GM18951 (cell line): ENCODE results near the gene GINS1.
"Not testable (repeated sequence)": the region's sequence is repeated elsewhere in the genome, so short reads cannot be mapped to it uniquely, and the experiment has no call there.

ENCODE experiments used
- POLR2A ChIP-seq: IDR thresholded peaks from 4 replicates; pipeline ENCODE4 v1.6.1; 2011; ENCODE audit warnings: mild to moderate bottlenecking; ENCODE audit not compliant: insufficient read length, insufficient read depth; ENCODE audit errors: extremely low read depth
- in situ Hi-C: fragments of 300-500 bp; cut with MboI; formaldehyde crosslinking; loops from one replicate; pipeline ENCODE4 v1.12.0; 2022; ENCODE audit warnings: low sequenced_read_pairs, mixed read lengths, inconsistent platforms; ENCODE audit not compliant: unreplicated experiment

GINS1 gene

DNA sequence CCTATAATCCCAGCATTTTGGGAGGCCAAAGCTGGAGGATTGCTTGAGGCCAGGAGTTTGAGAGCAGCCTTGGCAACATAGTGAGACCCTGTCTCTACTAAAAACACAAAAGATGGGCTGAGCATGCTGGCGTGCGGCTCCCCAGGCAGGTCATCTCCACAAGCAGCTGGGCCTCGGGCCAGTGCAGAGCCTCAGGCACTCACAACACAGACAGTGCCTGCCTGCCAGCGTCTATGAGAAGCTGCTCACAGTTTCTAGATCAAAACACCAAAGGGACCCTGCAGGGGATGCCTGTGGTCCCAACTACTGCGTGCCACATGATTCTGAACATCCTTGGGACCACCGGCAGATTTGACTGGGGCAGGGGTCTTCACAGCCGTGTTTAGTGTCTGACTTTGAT is 59.4 kb downstream of the GINS1 start:
- in situ Hi-C loops: no loop called here
- TF ChIP-seq POLR2A: no peak

DNA sequence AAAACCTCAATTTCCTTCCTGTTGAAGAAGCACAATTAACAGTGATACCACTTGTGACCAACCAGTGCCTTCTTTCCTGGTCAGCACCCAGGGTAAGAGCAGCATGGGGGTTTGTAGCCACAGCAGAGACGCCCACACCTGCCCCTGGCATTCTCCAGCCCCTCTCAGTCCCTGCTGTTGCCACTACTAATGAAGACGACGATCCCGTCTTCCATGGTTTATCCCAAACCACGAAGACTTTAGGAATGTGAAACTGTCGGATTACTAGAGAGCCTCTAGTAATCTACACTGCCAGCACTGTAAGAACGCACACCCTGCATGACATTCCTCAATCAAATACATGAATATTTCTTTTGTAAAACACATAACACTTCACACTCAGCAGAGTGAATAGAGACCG is 60.0 kb downstream of the GINS1 start:
- in situ Hi-C loops: no loop called here
- TF ChIP-seq POLR2A: no peak

DNA sequence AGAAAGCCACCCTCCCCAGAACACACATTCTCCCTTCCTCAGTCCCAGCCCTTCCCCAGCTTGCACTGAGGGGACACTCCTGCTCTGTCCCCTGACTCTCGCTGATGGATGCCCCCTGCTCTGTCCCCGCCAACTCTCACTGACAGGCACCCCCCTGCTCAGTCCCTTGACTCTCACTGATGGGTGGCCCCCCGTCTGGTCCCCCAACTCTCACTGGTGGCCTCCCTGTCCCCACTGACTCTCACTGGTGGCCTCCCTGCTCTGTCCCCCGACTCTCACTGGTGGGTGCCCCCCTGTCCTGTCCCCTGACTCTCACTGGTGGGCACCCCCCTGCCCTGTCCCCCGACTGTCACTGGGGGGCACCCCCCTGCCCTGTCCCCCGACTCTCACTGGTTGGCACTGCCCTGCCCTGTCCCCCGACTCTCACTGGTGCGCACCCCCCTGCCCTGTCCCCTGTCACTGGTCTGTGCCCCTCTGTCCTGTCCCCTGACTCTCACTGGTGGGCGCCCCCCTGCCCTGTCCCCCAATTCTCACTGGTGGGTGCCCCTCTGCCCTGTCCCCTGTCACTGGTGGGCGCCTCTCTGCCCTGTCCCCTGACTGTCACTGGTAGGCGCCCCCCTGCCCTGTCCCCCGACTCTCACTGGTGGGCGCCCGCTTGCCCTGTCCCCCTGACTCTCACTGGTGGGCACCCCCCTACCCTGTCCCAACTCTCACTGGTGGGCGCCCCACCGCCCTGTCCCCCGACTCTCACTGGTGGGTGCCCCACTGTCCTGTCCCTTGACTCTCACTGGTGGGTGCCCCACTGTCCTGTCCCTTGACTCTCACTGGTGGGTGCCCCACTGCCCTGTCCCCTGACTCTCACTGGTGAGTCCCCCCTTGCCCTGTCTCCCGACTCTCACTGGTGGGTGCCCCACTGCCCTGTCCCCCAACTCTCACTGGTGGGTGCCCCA is 60.9 kb downstream of the GINS1 start:
- no peak for TF ChIP-seq POLR2A
- in situ Hi-C loops: no loop called here

DNA sequence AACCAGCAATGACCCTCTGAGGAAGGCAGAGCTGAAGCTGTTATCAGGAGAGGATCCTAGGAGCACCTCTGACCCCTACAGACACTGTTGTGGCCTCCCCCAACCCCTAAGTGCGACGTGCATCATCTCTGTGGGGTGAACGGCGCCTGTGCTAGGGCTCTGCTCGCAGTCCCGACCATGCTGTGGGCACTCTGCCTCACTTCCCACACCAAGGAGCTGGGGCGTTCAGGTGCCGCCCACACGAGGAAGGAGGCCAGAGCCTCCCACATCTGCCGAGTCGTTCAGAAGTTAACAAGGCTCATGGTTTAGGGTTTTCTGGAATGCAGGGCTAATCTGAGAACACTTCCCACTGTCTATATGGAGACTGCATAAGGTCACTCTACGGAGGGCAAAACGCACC is 62.1 kb downstream of the GINS1 start:
- in situ Hi-C loops: no loop called here
- no peak for TF ChIP-seq POLR2A

DNA sequence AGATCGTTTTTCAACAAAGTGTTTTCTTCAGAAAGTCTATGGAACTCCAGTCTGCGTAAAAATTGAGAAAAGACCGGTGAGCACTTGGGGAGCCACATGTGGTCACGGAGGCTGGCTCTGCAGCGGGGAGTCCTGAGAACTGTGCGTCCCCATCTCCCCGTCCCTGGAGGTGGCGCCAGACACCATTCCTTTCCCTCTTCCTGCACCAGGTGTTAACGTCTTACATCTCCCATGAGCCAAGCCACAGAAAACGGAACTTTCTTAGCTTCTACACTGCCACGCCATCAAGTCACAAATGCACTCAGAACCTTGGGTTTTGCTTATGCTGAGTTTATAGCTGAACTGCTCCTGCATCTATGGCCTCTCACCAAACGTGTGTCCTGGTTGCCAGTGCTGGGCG is 62.6 kb downstream of the GINS1 start:
- no peak for TF ChIP-seq POLR2A
- in situ Hi-C loops: no loop called here

DNA sequence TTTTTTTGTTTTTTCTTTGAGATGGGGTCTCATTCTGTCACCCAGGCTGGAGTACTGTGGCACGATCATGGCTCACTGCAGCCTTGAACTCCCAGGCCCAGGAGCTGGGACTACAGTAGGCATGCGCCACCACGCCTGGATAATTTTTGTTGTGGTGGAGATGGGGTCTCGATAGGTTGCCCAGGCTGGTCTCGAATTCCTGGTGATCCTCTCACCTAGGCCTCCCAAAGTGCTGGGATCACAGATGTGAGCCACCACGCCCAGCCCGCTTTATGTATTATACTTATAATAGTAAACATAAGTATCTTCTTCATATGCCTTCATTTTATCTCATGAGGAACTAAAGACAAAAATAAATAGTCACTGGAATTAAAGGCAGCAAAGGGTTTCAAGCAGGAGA is 63.5 kb downstream of the GINS1 start:
- in situ Hi-C loops: no loop called here

DNA sequence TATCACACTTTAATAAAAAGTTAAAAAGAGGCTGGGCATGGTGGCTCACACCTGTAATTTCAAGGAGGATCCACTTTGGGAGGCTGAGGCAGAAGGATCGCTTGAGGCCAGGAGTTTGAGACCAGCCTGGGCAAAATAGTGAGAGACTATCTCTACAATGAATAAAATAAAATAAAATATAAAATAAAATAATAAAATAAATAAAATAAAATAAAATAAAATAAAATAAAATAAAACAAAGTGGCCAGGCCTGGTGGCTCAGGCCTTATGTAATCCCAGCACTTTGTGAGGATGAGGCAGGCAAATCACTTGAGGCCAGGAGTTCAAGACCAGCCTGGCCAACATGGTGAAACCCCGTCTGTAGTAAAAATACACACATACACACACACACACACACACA is 65.8 kb downstream of the GINS1 start:
- in situ Hi-C loops: not testable (repeated sequence)

More for the DNA sequence above, 63.5 kb downstream of the GINS1 start:
- no peak for TF ChIP-seq POLR2A

DNA sequence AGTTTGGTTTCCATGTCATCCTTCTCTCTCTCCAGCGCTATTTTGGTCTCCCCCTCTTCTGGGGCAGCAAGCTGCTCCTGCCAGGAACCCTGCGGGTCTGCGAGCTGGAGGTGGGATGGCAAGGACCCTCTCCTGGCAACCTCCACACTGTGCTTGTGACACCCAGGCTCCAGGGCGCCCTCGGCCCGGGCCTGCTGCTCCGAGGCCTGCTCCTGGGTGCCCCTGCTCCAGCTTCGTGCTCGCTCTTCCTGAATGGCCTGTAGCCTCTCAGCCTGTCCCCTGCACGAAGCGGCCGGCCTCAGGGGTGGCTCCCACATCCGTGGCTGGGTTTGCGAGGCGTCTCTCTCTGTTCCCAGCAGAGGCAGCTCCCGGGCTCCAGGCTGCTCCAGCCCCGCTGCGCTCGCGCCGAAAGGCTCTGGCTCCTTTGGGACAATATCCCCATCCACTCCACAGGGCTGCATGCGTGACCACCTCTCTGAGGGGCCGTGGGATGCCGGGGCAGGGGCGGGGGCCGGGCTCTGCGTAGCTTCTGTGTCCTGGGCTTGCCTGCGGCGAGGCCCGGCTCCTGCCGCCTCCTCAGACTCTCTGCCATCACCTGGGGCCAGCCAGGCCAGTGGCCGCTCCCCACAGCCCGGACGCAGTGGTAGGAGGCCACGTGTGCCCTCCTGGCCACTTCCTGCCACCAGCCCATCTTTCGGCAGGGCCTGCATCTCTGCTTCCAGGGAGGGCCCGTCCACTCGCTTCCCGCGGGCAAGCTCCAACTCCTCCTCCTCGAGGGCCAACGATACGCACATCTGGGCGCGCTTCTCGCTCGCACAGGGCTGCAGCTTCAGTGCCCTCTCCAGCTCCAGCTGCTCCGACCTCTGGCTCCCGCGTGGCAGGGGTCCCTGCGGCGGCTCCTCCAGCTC is 68.9 kb downstream of the GINS1 start:
- no peak for TF ChIP-seq POLR2A
- in situ Hi-C loops: no loop called here

DNA sequence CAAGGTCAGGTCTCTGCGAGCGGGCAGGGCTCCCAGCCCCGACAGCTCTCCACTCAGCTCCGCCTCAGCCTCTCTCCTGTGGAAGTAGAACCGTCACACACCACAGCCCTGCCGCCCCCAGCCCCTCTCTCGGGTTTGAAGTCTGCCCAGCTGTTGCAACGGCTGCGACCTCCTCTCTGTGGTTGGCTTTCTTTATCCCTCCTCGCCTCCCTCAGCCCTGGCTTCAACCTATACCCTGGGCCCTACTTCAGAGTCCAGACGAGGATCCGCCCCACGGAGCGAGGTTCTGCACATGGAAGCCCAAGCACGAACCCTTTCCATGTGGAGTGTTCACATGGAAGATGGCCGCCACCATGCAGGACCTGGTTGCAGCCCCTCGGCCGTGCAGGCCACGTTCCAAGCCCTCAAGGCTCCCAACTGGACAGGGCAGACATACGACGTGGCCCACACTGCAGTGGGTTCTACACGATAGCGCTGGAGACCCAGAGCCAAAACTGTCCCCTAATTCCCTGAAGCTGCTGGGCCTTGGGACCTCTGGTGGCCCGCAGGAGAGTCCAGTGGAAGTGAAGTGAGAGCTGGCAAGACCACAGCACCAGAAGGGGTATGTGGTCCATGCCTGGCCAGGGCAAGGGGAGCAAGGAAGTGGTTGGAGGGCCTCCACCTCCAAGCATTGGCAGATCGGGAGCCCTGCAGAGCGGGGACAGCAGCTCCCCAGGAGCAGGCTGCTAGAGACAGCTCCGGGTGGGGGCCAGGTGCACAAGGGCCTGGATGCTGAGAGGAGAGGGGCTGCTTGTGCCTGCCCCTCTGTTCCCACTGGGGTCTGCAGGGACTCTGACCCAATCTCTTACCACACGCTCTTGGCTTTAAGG is 69.8 kb downstream of the GINS1 start:
- no peak for TF ChIP-seq POLR2A
- in situ Hi-C loops: no loop called here

DNA sequence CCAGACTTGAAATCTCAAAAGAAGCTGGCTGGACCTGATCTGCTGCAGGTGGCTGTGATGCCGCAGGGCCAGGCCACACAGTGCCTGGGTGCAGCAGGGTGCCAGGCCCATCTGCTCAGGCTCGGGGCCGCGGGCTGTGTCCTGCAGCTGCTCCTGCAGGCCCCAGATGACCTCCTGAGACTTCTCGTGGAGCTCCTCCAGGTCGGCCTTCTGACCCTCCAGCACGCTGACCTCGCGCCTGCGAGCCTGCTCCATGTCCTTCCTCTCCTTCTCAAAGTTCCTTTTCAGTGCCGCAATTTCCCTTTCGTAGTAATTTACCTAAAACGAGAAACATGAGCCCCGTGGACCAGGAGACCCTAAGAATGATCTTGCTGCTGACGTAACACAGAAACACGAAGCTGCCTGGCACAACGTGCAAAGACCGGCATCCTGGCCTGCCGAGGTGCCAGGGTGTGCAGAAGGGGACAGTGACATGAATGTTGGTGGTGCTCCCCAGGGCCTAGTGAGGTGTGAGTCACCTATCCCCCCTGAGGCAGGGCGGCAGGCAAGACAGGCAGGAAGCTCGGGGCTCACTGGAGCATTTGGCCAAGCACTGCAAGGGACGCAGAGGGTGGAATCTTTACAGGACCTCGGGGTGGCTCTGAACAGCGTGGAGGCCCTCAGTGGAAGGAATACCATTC is 71.6 kb downstream of the GINS1 start:
- in situ Hi-C loops: no loop called here
- no peak for TF ChIP-seq POLR2A

DNA sequence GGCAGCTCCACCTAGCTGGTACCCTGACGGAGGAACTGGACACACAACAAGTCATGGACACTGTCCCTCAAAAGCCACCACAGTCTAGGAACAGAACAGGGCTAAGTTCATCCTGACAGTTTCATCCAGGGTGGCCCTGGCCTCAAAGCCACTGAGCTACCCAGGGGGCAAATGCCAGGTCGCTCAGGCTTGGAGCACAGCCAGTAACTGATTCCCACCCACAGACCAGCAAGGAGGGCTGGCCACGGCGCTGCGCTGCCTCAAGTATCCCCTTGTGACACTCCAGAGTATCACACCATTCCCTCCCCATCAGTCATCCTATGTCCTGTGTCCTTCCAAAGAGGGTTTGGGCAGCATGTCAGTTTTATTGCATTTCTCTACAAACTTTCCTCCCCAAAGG is 72.2 kb downstream of the GINS1 start:
- in situ Hi-C loops: no loop called here

DNA sequence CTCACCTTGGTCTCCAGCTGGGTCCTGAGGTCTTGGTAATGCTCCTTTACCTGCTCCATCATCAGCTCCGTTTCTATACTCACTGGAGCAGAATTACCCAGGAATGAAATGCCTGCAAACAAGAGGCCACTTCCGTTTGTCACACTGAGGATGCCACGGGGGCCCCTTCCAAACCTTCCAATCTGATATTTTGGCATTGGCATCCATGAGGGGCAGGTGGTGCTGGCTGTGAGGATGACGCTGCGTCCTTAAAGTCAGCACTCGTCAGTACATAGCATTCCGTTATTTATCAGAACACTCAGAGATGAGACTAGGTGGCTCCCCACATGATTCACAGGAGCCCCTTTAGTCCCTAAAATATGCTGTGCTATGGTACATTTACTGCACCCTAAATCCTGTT is 72.7 kb downstream of the GINS1 start:
- in situ Hi-C loops: no loop called here
- TF ChIP-seq POLR2A: no peak

More for the DNA sequence above, 72.2 kb downstream of the GINS1 start:
- no peak for TF ChIP-seq POLR2A
